RKO (cell line): ENCODE data around the gene PLK3.
"Not testable (repeated sequence)": the region's sequence is repeated elsewhere in the genome, so short reads cannot be mapped to it uniquely, and the experiment has no call there.

Source experiments
- DNase-seq: peaks from one replicate; pipeline ENCODE4 v3.0.0-alpha.2; 2016; ENCODE audit warnings: low spot score

Gene PLK3

DNA sequence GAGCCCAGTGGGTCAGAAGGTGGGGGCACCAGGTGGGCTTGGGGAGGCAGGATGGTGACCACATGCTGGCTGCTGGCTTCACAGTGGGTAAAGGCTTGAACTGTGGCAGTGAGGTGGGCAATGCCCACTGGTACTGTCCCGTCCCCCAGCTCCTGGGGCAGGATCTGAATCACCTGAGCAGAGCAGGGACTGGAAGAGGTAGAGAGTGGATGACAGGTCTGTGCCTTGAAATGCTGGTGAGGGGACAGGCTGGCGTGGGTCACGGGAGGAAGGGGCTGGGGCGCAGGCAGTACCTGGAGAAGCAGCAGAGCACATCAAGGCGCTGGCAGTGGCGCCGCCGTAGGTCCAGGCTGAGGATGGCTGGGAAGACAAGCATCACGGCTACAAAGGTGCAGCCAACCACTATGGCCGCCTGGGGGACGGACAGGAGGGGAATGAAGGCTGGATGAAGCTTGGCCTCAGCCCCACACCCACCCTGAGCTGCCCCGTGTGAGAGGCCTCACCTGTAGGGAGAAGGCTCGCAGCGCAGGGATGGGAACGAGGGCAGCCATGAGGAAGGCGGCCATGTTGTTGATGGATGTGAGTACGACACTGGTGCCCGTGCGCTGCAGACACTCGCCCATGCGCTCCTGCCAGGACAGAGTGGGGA is 27.9 kb downstream of the PLK3 start:
- no peak for DNase-seq

DNA sequence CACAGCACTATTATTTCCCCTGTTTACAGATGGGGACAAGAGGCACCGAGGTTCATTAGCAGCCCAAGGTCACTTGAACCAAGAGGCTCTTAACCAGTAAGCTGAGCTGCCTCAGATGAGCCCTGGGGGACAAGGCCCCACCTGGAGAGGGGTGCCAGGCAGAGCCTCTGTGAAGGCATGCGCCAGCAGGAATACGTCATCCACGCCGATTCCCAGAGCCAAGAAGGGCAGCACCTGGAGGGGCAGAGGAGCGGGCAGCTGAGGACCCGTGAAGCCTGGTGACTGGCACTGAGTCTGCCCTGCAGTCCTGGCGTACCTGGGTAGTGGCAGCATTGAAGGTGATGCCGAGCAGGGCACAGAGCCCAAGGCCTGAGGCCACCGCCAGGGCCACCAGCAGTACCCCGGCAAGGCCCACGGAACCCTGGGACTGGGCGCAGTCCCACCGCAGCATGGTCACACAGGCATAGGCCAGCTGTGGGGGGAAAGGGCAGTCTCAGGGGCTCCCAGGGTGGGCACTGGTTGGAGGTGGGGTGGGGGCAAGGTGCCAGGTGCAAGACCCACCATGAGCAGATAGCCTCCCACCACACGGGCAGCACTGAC is 28.8 kb downstream of the PLK3 start:
- DNase-seq: no peak

DNA sequence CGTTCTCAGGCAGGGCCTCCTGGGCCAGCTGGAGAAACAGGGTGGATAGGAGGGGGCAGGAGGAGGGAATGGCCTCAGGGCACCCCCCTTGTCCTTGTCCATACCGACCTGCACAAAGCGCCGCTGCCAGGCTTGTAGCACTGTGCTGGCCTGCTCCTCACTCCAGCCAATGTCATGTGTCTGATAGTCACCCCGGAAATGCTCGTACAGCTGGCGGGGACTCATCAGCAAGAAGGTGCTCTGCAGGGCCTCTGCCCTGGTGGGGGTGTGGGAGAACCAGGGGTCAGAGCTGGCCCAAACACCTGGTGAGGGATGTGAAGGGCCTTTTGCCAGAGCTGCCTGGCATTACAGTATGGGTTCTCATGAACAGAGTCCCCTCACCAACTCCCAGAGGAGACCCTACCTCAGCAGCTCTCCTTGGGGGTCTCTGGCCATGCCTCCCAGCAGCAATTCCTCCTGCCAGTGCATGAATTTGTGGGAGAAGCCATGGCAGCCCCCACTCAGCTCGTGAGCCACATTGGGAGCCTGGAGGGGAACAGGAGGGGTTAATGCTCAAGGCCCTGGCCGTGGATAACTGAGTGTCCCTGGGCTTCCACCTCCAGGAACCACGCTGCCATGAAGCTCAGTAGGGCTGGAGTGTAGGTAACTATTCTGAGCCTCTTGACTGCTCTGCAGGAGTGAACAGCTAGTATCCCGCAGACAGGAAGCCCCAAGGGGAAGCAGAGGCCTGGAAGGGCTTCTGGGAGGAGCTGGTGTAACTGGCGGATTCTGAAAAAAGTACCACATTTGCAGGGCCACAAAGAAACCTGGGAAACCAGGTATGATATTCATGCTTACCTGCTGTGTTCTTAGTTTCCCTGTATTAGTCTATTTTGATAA is 29.6 kb downstream of the PLK3 start:
- DNase-seq: no peak

DNA sequence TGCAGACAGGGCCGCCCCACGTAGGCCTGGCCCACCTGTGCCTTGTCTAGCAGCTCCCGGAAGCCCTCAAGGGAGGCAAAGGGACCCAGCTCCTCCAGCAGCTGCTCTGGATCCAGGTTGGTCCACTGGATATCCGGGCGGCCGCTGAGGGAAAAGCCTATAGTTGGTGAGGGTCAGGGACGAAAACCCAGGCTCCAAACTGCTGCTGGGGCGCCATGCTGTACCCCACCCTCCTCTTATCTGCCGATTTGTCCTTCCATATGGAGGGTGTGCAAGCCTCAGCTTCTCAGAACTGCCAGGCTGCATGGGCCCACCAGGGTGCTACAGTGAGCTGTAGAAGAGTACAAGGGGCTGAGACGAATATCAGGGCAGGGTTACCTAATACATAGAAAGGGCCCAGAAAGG is 30.7 kb downstream of the PLK3 start:
- DNase-seq: no peak

DNA sequence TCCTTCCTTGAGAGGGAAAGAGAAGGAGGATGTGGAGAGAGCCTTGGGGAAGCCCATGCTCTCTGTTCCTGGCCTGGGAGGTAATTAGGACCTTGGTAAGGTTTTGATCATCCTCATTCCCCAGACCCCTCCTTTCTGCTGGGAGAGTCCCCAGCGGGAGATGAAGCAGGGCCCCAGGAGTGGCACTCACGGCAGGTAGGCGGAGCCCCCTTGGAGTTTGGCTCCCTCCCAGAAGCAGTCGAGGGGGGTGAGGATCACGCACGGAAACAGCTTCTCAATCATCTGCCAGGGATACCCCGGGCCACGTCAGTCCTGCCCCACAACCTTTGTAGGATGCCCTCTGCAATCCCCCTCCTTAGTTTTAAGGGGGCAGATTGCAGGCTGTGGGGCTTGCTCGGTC is 31.3 kb downstream of the PLK3 start:
- no peak for DNase-seq

DNA sequence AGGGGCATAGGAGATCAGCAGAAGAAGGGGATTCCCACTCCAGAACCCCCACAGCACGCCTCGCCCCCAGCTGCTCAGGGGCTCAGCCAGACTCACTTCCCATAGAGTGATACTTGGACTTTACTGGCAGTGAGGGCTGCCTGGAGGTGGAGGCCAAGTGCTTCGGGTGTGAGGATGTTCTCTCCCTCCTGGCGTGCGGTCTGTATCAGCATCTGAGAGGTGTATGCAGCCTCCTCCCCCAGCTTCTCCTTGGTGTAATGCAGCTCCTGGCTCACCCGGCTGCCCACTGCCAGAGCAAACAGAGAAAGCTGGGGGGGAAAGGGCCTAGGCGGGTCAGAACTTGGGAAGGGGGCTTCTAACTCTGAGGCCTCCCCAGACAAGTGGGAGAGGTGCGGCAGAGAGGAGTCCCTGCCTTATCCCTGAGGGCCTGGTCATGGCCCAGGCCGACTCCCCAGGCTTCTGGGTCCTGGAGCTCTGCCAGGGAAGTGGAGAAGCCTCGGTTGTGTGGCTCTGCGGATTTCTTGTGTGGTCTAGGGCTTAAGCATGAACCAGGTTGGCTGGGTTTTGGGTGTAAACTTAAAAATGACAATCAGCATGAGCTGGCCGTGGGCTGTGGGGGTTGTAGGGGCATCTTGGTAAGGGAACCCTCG is 32.0 kb downstream of the PLK3 start:
- no peak for DNase-seq

DNA sequence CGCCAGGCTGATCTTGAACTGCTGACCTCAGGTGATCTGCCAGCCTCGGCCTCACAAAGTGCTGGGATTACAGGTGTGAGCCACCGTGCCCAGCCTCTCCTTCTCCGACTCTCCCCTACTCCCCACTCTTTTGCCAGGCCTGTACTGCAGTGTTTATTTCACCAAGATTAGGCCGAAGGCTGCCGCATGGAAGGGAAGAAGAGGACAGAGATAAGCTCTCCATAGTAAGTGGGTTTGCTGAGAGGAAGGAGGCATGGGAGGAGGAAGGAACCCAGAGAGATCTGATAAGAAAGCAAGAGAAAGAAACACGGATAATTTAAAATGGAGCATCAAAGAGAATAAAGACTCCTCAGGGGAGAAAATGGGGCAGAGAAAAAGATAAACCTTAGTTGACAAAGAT is 34.2 kb downstream of the PLK3 start:
- no peak for DNase-seq

DNA sequence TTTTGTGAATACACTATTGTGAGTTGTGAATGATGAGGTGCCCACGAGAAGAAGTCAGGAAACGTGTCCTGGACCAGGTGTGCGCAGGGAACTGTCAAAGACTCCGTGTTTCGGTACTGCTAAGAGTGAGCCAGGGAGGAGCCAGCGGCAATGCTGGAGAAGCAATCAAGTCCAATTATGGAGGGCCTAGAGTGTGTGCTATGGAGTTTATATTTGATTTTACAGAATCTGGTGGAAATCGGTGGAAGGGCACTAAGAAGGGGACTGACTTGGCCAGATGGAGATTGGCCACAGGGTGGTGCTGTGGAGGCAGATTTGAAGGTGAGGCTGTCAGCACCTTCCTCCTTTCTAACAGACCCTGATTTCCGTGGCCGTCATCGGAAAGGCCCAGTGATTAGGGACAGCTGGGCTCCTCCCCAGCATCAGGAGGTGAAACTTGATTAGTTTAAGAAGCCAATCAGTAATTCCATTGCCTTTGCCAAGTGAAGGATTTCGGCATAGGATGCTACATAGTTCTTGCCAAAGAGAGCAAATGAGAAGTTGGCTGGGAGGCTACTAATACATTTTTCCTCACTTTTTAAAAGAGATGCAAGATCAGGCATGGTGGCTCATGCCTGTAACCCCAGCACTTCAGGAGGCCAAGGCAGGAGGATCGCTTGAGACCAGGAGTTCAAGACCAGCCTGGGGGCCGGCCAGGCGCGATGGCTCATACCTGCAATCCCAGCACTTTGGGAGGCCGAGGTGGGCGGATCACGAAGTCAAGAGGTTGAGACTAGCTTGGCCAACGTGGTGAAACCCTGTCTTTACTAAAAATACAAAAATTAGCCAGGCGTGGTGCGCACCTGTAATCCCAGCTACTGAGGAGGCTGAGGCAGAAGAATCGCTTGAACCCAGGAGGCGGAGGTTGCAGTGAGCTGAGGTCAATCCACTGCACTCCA is 35.8 kb downstream of the PLK3 start:
- DNase-seq: peak; percentile 78

DNA sequence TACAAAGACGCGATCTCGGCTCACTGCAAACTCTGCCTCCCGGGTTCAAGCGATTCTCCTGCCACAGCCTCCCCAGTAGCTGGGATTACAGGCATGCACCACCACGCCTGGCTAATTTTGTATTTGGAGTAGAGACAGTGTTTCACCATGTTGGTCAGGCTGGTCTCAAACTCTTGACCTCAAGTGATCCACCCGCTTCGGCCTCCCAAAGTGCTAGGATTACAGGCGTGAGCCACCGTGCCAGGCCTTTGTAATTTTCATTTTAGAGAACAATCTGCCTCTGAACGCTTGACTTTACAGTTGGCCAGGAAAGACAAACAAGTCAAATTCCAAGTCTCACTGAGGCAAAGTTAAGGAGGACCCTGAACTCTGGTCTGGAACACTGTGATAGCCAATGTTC is 38.1 kb downstream of the PLK3 start:
- not testable (repeated sequence) for DNase-seq

DNA sequence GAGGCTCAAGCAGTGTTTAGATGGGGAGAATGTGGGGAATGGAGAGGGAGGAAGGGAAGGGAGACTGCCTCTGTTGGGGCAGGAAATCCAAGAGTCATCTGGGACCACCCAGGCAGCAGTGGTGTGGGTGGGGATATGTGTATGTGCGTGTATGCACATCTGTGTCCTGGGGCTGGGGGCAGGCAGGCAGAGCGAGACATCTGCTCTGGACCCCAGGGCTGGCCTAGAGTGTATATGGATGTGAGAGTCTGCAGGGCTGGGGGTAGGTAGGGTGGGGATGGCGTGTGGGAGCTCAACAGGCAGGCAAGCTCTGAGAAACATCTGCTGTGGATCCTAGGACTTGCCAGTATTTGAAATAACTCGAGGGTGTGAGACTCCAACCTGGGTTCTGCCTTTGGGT is 39.4 kb downstream of the PLK3 start:
- DNase-seq: no peak

DNA sequence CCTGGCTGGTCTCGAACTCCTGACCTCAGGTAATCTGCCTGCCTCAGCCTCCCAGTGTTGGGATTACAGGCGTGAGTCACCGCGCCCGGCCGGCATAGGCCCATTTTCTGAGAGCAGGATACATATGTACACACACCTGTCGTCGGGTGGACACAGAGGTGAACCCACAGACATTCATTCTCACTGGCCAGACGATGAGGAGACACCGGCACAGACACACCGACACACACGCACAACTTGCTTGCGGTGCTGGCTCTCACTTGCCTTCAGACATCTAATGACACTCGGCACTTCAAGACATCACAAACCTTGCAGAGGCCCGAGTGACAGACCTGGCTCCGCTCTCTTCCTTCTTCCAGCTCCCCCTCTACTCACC is 42.3 kb downstream of the PLK3 start:
- DNase-seq: no peak

DNA sequence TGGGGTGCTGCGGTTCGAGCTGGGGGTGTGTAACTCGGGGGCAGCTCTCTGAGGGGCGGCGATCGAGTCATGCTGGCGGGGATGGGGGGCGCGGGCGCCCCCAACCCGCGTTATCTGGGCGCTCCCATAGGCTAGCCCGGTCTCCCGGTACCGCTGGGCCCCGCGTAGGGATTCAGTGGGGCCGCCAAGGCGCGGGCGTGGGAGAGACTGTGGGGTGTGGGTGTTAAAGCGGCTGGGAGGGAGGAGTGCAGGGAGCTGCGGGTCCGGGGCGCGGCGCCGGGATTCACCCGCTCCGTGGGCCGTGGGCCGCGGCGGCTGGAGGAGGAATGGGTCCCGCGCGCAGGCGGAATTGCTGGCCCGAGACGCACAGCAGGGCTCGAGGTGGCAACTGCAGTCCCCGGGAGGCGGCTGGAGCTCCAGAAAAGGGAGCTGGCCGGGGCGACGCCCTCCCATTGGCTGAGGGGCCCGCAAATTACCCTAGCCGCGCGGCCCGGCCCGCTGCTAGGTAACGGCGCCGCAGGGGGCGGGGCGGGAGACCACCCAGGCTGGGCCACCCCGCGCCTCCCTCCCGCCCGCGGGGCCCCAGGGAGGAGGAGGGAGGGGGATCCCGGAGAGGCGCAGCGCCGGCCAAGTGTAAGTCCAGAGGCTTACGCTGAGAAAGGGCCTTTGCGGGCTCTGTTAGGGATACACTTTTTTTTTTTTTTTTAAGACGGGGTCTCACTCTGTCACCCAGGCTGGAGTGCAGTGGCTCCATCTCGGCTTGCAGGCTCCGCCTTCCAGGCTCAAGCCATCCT is 42.9 kb downstream of the PLK3 start, which contains the start of gene PTCH2:
PTCH2 (minus strand) TSS at position 392 of the 794 bp plus-strand sequence; CDS start at position 71, 321 bp downstream.
- no peak for DNase-seq

DNA sequence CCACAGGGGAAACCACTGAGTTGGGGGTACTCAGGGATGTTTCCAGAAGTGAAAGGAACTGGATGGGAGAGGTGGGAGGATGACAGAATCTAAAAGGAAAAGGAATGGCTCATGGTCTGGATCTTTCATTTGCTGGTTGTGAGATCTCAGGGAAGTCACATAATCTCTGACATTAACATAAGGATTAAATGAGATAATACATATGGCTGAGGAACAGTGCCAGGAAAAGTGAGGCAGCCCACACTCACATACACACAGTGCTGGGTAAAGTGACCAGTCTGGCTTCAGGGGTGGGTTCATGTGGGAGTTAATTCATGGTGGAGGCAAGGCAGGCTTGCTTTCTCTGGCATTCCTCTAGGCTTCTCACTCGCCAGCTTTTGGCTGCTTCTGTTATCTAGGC is 46.8 kb downstream of the PLK3 start:
- no peak for DNase-seq

DNA sequence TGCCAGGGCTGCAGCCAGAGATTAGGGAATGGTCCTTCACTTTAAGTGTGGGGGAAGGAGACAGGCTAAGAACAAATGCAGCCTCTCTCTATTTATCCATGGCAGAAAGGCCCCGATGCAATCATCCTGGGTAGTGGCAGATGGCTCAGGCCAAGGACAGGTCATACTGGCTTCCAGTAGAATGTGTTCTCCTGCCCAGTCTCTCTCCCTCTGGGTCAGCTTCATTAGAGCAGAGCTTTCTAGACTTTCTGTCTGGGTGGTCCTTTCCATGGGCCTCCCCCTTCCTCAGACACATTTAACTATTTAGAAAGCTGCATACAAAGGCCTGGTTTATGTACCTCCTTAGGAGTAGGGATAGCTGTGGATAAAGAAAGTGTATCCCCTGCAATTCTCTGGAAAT is 47.7 kb downstream of the PLK3 start:
- DNase-seq: no peak

DNA sequence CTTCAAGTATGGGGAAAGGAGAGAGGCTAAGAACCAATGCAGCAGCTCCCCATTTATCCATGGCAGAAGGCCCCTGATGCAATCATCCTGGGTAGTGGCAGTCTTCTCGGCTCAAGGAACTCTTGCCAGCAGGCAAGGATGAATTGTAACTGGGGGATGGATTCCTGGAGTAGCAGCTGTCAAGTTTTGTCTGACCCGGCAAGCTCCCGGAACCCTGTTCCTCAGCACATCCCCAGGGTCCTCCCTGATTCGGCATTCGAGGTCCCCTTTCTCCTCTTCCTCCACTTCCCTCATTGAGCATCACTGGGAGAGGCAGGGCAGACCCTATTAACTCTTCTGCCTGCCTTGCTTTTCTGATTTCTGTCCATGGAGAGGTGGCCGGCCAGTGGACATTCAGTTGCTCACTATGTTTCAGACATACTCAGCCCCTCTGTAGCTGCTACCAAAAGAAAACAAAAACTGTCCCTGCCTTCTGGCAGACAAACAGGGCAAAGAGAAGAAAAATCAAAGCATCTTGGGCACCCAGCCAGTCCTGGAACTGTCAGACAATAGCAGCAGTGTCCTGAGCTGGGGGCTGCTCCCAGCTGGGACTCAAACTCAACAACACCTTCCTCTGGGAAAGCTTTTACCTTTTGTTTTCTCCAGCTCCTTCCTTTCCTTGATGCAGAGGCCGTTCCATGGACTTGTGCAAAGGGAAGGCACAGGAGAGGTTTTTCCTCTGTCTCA is 48.4 kb downstream of the PLK3 start:
- DNase-seq: no peak

DNA sequence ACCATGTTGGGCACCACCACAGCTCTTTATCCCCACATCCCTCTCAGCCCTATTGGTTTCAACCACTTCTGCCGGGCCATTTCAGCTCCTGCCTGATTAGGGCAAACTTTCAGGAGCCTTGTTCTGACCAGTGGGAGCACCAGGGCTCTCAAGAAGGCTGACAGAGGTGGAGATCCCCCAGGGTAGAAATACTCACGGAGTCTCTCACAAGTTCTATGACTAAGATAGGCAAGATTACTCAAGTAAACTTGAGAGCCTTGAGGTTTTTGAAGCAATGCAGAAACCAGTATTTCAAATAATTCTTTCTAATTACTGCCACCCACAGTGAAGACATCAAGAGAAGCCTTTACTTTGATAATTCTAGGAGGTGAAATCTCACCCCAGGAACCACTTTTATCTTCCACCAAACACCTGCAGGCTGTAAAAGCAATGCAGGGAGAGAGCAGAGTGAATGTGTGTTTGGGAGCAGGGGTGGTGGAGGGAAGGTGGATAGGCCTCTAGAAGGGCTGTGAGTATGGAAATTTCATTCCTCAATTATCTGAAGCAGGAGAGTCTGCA is 49.5 kb downstream of the PLK3 start:
- DNase-seq: no peak

DNA sequence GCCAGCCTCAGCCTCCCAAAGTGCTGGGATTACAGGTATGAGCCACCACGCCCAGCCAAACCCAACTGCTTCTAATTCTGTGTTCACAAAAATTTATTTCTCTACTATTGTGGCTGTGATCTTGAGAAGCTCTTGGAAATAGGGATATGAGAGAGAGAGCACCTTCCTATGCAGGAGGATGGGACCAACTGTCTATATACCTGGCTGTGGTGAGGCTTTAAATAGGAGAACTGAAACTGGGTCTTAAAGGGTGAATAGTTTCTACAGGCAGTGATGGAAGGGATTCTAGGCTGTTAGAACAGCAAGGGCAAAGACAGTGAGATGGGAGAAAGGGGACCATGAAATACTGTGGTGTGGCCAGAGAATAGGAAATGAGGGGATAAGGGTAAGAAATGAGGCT is 51.1 kb downstream of the PLK3 start:
- DNase-seq: no peak

DNA sequence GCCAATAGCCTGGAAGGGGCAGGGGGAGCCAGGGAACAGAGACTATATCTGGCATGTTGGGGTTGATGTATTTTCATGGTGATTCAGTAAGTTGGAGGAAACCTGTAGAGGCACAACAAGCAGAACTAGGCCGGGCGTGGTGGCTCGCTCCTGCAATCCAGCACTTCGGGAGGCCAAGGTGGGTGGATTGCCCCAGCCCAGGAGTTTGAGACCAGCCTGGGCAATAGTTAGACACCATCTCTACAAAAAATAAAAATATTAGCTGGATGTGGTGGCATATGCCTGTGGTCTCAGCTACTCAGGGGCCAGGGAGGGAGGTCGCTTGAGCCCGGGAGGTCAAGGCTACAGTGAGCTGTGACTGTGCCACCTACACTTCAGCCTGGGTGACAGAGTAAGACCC is 53.0 kb downstream of the PLK3 start:
- DNase-seq: no peak

DNA sequence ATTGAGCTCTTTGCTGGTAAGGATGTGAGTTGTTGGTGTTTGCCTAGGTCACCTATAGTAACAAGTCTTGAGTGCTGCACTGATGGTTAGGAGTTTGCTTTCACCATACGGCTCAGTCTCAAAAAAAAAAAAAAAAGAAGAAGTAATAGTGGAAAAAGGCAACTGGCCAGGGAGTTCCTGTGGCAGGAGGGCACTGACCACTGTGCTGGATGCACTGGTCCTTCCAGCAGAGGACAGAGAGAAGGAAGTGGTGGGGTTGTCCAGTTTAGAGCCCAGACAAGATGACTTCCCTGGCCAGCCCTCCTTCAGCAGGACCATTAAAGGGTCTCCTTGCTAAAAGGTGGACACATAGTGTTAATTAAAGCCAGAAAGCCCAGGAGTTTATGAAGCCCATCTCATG is 54.8 kb downstream of the PLK3 start:
- no peak for DNase-seq
